Measurements from ENCODE around the gene KRT77.

GRCh38 chr12:52644078-52644415 lies 59.3 kb downstream of the KRT77 start:
- TF ChIP-seq BACH2 (CRISPR knock-in tag; IDR thresholded peaks at IDR 0.05; ENCODE audit: borderline replicate concordance) (no peak), TSHZ2 (CRISPR knock-in tag; IDR thresholded peaks at IDR 0.05) (no peak), ESRRG (CRISPR knock-in tag; IDR thresholded peaks at IDR 0.05) (no peak), ZC3H10 (CRISPR knock-in tag; IDR thresholded peaks at IDR 0.05) (no peak), CSDC2 (CRISPR knock-in tag; IDR thresholded peaks at IDR 0.05) (no peak), ZFP30 (CRISPR knock-in tag; IDR thresholded peaks at IDR 0.05) (no peak), ARNTL (CRISPR knock-in tag; IDR thresholded peaks at IDR 0.05; ENCODE audit: borderline replicate concordance, low read depth) (no peak), RARB (CRISPR knock-in tag; IDR thresholded peaks at IDR 0.05) (no peak), TOX (CRISPR knock-in tag; IDR thresholded peaks at IDR 0.05; ENCODE audit: borderline replicate concordance) (no peak), ZNF8 (CRISPR knock-in tag; IDR thresholded peaks at IDR 0.05) (no peak), PATZ1 (CRISPR knock-in tag; IDR thresholded peaks at IDR 0.05; ENCODE audit: borderline replicate concordance) (no peak), ZNF70 (CRISPR knock-in tag; IDR thresholded peaks at IDR 0.05) (no peak), CREB5 (CRISPR knock-in tag; IDR thresholded peaks at IDR 0.05; ENCODE audit: low read depth) (no peak), OSR1 (CRISPR knock-in tag; IDR thresholded peaks at IDR 0.05) (no peak)

All from SK-N-SH treated with all-trans-retinoic acid at 6 μM for 48 hours (cell line).